Transverse colon (tissue), 3 donors: ENCODE measurements around the gene MDFIC2.

Source experiments
- POLR2A ChIP-seq: fragments of 450-650 bp; IDR thresholded peaks from one replicate; pipeline ENCODE4 v1.6.1; 2016; ENCODE audit warnings: antibody characterized with exemption, mild to moderate bottlenecking, moderate library complexity
- TF ChIP-seq, protein P1 (sequence below), 5 experiments: fragments of 200-600 bp in 3 of 5; fragments of 450-650 bp in 2 of 5; sonication (generic) in 3 of 5; IDR thresholded peaks; 1 replicate in 2 of 5; 2 replicates in 3 of 5; pipeline ENCODE4 v1.5.1; 2016 to 2017; ENCODE audit warnings: antibody characterized with exemption in 5 of 5, inconsistent platforms in 3 of 5, mild to moderate bottlenecking in 2 of 5, moderate library complexity in 1 of 5

DNA sequence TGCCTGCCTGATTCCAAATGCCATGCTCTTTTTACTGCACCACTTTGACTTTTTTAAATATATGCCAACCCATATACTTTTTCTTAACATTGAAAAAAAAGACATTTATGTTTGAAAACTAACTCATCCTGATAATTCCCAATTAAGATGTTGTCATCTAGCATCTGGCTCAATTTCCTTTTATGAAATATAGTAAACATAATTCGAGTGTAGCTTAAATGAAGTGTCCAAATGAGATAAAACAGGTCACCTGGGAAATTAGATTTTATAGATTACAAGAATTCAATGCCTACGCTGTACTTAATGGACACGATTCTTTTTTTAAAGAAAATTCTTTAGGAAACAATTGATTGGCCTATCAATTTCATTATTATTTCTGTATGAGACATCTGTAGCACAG is 2.8 kb downstream of the MDFIC2 start:
- TF ChIP-seq, protein P1, sequence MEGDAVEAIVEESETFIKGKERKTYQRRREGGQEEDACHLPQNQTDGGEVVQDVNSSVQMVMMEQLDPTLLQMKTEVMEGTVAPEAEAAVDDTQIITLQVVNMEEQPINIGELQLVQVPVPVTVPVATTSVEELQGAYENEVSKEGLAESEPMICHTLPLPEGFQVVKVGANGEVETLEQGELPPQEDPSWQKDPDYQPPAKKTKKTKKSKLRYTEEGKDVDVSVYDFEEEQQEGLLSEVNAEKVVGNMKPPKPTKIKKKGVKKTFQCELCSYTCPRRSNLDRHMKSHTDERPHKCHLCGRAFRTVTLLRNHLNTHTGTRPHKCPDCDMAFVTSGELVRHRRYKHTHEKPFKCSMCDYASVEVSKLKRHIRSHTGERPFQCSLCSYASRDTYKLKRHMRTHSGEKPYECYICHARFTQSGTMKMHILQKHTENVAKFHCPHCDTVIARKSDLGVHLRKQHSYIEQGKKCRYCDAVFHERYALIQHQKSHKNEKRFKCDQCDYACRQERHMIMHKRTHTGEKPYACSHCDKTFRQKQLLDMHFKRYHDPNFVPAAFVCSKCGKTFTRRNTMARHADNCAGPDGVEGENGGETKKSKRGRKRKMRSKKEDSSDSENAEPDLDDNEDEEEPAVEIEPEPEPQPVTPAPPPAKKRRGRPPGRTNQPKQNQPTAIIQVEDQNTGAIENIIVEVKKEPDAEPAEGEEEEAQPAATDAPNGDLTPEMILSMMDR (IDR thresholded peaks at IDR 0.05): no peak
- TF ChIP-seq POLR2A: no peak
